DMS114 treated with DMSO at 0.1 percent for 48 hours (cell line): ENCODE data around the gene RADIL.

ENCODE experiments used
- DNase-seq: peaks from one replicate; lab custom pipeline; 2025; ENCODE audit not compliant: unreplicated experiment; lab: John Stamatoyannopoulos, UW

The RADIL gene

DNA sequence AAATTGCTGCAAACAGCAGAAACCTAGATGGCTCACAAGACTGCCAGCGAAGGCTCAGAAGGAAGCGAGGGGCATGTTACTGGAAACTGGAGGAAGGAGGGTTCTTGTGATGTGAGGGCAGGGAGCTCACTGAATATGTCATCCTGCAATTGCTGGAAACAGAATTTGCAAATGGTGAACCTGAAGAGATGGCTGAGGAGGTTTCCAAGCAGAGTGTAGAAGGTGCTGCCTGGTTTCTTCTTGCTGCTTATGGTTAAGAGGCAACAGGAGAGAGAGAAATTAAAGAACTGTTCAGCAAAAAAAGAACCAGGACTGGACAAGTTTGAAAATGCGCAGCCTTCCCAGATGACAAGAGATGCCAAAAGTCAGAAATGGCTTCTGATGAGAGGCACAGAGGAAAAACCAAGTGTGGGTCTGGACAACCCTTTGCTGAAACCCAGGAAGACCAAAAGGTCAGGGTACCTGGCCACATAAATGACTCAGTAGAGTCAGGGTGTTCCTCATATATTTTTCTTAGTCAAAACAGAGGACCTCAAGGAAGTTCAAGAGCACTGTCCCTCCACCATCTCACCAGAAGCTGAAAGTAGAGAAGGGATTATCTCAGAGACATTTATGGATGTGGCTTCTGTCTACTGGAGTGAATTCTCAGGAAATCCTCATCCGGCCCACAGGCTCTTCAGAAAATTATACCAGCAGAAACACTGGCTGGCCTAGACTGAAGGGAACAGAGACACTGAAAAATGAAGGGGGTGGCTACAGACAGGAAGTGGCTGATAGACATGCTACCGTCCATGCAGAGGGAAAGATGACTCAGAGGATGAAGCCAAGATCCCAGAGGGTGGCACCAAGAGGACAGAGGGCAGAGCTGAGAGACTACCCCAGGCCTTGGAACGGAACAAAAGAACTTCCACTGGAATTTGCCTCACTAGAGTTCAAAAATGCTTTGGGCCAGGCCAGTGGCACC, 31.8 kb downstream of the RADIL start:
- no peak for DNase-seq

DNA sequence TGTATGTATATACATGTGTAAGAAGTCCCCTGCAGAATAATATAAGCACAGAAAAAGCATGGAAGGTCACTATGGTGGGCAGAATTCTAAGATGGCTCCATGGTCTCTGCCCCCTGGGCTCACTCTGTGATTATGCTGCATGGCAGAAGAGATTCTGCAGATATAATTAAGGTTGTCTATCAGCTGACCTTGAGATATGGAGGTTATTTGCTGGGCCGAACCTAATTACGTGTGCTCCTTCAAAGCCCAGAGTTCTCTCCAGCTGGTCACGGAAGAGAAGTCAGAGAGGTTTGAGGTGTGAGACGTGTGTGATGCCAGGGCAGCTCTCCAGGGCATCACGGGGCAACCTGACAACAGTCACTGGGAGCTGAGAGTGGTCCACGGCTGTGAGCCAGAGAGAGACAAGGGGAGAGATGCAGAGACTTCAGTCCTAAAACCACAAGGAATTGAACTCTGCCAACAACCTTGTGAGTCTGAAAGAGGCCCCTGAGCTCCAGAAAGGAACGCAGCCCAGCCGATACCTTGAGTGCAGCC, 33.2 kb downstream of the RADIL start:
- no peak for DNase-seq

DNA sequence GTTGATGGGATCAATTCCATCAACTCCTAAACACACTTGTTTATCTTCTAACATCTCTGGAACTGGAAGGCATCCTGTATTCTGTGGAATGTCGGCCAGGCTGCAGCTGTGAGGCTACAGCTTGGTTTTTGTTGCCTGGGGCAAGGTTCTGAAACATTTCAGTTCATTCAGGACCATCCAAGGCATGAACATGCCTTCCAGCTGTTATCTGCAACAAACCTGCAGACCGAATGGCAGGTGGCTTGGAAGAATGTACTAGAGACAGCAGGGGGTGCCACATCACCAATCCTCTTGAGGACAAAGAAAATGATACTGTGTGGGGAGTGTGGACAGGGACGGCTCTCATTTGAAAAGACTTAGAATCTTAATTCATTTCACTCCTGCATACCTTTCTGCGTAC, 34.1 kb downstream of the RADIL start:
- DNase-seq = peak; percentile 10

DNA sequence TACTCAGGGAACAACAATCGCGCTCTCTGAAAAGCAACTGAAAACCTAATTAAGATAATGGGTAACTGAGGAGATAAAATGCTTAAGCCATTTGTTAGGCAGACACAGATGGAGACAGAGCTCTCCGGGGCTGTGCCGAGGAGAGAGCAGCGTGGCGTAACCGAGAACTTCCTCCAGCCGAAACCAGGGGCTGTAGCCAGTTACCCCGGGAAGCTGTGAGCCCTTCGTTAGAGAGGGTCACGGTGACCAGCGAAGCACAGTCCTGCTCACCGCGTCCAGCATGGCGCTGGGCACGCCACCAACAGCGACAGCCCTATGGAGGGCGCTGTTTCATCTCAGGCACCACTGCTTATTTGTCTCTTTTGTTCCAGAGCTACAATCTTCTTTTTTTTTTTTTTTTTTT, 37.8 kb downstream of the RADIL start:
- DNase-seq = no peak

DNA sequence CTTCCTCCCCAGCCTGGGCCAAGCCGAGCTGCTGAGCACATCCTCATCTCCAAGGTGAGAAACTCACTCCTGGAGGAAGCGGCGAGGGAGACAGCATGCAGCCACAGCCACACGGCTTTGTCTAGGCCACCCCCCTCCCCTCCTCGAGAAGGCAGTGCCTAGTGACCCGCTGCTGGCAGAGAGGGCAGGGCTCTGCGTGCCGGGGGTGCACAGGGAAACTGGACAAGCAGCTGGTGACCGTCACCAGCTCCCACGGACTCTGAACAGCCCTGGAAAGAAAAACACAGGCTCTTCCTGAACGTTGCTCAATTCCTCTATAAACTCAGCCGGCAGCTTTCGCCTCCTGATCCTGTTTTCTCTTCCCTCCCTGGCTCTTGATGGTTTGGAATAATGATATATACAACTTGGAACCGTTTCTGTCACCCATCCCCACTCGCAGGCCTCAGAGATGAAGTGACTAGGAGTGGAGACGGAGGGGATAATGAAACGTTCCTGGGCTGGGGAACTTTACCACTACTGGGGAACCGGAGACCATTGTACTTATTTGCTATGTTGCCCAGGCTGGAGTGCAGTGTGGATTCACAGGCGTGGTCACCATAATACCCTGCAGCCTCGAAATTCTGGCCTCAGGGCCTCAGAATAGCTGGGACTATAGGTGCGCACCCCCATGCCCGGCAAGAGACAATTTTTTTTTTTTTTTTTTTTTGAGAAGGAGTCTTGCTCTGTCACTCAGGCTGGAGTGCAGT, 41.0 kb downstream of the RADIL start:
- DNase-seq = no peak

DNA sequence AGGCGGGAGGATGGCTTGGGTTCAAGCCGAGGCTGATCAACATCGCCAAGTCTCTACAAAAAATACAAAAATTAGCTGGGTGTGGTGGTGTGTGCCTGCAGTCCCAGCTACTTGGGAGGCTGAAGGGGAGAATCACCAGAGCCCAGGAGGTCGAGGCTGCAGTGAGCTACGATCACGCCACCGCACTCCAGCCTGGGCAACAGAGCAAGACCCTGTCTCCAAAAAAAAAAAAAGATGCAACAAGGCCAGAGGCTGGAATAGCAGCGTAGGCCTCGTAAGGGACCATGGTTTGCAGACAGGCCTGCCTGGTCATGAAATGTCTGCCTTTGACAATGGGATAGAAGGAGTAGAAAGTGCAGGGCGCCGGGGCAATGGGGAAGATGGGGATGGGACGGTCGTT, 41.7 kb downstream of the RADIL start:
- no peak for DNase-seq

DNA sequence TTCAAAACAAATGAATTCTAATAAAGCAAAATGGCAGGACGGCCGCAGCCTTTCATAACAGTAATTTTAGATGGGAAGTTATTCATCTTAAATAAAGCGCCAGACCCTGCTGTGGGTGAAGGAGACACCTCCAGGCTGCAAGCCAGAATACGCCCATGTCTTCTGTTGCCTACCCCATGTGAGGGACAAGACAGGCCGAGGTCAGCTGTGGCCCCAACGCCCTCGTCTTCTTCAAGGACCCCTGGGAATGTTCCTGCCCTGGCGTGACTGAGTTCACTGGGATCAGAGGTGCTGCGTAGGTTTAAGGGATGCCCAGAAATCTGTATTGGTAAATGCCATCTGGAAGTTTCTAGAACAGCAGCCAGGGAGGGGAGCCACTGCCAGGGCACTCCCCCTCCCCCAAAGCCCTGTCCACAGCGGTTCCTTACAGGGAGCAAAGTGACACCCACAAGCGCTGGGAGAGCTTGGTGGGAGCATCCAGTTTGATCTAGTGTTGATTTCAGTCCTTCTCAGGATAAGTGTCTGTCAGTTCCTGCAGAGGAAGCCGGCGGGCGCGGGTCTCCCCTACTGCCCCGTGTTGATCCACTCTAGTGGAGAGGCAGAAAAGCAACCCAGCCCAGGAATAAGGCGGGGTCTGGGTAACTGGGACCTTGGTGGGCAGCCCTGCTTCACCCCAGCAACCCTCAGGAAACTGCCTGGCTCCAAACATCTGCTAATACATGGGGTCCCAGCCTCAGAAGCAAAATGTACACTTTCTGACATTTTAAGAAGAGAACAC, 42.3 kb downstream of the RADIL start:
- DNase-seq = no peak

DNA sequence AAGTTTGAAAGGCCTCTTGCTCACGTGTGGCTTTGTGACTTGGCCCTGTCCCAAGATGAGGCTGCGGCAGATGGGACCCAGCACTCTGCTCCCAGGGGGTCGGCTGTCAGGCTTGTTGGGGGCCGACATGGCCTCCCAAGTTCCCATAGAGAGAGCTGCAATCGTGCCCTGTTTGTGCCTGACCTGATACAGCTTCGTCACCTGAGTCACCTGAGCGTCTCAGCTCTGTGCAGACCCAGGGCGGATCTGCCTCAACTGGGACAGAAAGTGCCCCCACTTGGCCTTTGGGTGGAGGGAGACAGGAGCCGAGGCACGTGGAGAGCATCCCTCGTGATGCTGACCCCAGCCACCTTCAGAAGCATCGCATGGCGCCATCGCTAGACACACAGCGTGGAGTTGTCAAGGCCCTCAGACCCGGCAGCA, 43.4 kb downstream of the RADIL start:
- no peak for DNase-seq

DNA sequence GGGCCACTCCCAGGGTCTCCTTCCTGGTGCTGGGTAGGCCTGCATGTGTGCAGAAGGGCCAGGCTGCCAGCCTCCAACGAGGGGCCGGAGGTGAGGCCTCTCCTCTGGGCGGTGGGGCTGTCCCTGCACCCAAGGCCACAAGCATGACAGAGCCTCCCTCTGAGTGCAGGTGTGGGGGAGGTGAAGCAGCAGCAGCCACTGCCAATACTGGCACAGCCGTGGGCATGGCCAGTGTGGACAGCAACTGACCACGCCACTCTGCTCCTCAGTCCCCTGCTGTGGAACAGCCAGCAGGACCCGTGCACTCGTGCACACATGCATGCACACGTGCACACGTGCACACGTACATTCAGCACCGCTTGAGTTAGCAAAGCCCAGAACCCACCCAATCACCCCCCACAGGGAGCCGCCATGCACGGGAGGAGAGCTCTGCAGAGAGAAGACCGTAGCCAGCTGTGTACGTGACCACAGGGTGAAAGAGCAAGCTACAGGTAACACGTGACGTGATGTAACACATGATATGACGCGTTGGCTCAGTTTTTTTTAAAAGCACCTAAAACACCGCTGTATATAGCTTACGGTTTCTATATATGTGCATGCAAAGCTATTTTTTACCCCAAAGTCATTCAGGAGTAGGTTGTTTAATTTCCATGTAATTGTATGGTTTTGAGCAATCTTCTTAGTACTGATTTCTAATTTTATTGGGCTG, 44.7 kb downstream of the RADIL start:
- DNase-seq = no peak

DNA sequence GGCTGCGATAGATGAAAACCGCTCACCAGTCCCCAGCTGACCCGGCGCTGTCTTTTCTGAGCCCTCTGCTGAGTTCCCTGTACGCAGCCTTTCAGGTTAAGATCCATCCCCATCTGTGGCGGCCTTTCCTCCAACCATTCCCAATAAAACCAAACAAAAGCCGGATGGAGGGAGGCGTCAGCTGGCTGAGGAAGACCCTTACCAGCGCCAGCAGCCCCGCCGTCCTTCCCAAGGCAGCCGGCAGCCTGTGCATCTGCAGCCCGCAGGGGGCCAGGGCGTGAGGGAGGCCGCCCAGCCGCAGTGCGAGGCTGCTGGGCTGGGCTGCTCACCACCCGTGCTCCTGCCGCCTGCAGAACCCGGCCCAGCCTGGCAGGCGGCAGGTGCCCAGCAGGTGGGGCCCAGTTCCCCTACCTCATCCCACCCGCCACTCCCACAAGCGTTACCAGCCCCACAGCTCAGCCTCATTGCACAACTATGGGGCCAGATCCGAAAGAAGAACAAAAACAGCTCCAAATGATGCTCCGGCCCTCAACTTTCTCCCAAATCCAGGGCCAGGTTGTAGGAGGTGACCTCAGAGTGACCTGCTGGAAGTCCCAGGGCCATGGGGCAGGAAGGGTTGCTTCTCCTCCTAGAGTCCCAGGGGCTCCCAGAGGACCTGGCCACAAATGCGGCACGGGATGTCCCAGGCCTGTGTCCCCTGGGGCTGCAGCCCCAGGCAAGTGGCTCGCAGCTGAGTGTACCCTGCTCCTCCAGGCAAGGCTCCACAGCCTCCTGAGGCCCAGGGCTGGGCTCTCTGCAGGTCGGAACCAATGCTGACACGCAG, 45.5 kb downstream of the RADIL start:
- no peak for DNase-seq

DNA sequence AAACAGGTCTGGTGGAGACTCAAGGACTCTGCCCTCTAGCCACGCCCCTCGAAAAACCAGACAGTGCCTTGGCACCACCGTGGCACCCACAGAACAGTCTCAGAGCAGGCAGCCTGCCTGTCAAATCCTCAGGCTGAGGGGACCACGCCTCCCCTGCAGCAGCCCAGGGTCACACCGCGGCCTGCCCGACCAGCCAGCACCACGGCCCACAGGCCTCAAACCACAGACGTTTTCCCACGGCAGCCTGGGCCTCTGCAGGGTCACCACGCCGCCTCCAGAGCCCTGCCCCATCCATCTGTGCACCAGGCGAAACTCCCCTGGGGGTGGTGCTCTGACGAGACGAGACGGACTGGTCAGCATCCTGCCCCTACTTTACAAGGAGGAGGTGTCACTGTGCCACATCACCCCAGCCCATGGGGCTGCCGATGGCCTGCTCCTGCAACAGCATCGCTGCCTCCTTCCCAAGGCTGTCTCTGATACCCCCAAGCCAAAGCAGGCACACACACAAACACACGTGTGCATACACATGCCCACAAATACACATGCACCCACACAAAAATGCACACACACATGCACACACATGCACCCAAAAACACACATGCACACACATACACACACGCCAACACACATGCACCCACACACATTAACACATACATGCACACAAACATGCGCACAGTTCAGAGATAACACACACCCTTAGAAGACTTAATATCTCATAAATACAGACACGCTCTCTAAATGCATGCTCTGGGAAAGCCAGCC, 46.3 kb downstream of the RADIL start:
- DNase-seq = no peak

DNA sequence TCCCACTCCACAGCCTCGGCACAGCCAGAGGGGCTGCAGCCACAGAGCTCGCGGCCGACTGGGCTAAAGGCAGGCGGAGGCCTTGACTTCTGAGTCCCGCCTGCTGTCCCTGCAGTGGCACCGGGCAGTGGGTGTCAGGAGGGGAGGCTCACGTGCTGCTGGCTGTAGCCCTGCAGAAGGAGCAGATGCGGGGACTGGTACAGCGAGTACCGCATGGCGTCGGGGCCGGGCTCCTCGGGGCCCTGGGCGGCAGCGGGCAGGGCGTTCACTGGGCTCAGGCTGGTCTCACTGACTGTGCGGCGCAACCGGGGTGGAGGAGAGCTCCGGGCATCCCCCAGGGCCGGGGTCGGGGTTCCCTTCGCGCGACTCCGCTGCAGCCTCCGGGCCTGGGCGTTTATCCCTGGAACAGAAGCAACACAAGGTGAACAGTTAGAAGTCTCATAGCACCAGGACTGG, 47.3 kb downstream of the RADIL start:
- DNase-seq = no peak

DNA sequence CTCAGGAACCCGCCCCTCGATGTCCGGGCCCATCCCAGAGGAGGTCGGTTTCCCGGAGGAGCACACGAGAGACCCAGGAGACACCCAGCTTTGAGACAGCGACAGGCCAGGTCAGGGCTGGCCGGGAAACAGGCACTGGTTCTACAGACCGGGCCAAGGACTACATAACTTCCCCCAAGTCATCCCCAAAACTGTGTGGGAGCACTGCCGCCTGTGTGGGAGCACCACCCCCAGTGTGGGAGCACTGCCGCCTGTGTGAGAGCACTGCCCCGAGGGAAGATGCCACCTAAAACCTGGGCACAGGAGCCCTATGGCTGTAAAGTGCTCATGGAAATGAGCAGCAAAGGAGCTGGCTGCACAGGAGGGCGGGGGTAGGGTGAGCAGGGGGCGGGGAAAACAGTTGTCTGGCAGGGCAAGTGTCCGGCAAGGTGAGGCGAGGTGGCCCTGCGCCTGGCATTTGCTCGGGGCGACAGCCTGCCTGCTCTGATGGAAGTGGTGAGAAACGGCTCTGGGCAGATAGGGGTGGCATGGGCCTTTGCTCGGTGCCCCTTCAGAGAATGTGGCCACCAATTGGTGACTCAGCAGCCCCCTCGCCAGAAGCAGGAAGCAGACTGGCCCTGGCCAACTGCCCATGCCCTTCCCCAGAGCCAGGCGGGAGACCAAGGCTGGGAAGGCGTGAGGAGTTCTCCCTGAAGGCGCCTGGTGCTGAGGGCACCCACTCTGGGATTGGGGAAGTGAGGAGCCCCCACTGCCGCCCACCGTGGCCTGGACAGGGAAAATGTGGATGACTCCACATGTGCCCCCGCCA, 47.9 kb downstream of the RADIL start:
- DNase-seq = no peak

DNA sequence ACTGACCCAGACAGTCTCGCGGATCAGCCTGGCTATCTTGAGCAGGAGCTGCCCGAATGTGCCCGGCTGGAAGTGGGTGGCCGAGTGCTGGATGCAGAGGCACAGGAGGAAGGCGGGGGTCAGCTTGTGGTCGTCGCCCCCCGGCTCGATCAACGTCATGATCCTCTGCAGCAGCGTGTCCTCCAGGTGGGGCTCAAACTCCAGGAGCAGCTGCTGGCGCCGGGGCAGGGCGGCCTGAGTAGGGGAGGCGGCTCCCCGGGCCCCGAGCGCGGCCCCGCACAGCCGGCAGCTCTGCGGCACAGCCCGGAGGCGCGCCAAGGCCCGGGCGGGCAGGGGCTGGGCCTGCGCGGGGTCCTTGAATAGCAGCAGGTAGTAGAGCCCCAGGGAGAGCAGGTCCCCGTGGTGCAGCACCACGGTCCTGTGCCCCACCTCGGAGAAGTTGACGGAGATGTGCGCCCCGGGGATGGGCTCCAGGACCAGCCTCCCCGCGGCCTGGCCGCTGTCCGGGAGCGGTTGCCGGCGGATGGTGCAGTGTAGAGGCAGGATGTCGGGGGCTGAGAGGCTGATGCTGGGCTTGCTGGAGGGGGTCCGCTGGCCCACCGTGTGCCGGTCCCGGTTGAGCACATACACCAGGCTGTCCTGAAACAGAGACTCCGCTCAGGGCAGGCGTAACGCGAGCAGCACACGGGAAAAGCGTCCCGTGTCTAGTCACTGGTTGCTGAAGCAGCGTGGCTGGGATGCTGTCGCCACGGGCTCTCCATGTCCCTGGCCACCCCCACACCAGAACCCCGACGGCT, 48.7 kb downstream of the RADIL start:
- no peak for DNase-seq

DNA sequence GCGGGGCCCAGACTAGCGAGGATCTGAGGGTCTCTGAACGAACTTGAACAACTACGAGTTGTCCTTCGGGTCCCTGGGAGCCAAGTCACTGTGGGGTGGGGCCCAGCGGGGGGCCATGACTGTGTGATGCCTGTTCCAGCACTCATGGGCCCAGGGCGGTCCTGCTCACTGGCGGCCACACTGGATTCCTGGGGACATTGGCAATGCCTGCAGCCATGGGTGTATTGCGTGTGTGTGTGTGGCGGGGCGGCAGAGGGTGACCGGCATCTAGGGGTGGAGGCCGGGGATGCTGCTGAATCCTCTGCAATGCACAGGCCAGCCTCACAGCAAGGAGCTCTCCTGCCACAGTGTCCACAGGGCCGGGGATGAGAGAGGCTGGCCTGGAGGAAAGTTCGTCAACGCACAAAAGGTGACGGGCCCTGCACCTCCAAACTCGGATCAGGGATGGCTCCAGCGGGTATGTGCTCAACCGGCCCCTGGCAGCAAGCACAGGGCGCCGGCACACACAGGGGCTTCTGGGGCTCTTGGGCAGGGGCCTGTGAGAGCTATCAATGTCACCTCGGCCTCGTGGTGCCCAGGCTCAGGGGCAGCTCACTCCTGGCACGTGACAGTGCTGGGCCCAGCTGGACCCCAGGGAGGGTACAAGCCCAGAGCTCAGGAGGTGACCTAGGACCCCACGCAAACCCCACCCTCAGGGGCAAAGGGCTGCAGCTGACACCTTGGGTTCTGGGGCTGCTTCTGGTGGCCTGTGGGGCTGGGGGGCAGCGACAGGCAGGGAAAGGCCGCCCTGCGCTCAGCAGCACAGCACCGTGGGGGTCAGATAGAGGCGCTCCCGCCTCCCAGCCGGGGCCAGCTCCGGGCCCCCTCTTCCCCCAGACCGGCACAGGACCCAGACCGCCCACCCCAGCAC, 49.6 kb downstream of the RADIL start:
- DNase-seq = no peak

DNA sequence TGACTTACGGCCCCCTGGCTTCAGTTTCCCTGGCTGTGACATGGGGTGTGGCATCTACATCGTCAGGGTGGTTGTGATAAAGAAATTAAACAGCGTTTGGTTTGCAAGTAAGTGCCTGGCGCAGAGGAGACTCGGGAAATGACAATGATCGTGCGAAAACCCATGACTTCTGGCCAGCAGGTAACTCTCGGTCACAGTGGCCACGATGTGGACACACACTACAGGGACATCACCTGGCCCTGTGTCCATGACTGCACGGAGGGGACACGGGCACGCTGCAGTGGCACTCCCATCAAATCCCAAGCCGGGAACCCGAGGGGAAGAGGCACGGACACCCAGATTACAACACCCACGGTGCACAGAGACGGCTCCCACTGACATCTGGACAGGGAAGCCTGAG, 50.3 kb downstream of the RADIL start:
- DNase-seq = no peak
